ENCODE data around the gene BOC. TPM values are rescaled to one million over a fixed set of nuclear protein-coding genes. Genes with fewer than 3 reads are reported as not detected.

The BOC gene
- total and polyA plus RNA-seq, 10 of the 15 experiments (the other 5 are each of a cell fraction or from before 2014, with no cell fraction given): 0.18 TPM; not detected in 9

- Histone ChIP-seq H3K36me3 (ENCODE audit: control insufficient read depth in 2 of 2, insufficient read depth in 2 of 2, low read length in 1 of 2) (no peaks in the 10 kb centered on the region), H3K27me3 (replicated peaks in 1 of 2; ENCODE audit: control insufficient read depth in 2 of 2, insufficient read depth in 2 of 2, low read length in 1 of 2) (no peaks in the 10 kb centered on the region), H3K4me3 (no peak overlapping the region), H2AFZ (ENCODE audit: control insufficient read depth, low read depth, low read length) (no peak overlapping the region), H3K79me2 (ENCODE audit: control insufficient read depth, insufficient read depth, low read length) (no peaks in the 10 kb centered on the region), H3K9me3 (replicated peaks; ENCODE audit: control insufficient read depth, insufficient read depth, low read length) (no peaks in the 10 kb centered on the region), H3K4me1 (ENCODE audit: control insufficient read depth, insufficient read depth, low read length) (peaks cover 3% of the 10 kb centered on the region), H3K4me2 (ENCODE audit: control insufficient read depth, insufficient read depth) (no peak overlapping the region), H3K27ac (ENCODE audit: control insufficient read depth, insufficient read depth) (no peak overlapping the region), H3K9ac (ENCODE audit: control insufficient read depth, insufficient read depth, low read length) (no peak overlapping the region), H4K20me1 (ENCODE audit: control insufficient read depth, insufficient read depth) (no peaks in the 10 kb centered on the region)
- in situ Hi-C loops (cut with MboI) (no loop called here), intact Hi-C loops (cut with micrococcal nuclease; ENCODE audit: unreplicated experiment) (no loop called here)
- ChIA-PET POLR2A (no interaction called here), RAD21 (ENCODE audit: unreplicated experiment) (no interaction called here), SMC1A (ENCODE audit: uncharacterized antibody, unreplicated experiment) (no interaction called here), CTCF (no interaction called here)
- DNase-seq (ENCODE audit: low read depth, low spot score) (no peak), ATAC-seq (no peak), FAIRE-seq (no peak)
- BruUV-seq (replicated peaks): no TSS peak
- 64% methylated on average over 9 of the region's 9 CpGs for WGBS (ENCODE audit: insufficient coverage, insufficient replicate concordance, low lambda C conversion rate, missing lambda C conversion rate)
- TF ChIP-seq POLR2A (IDR thresholded peaks at IDR 0.05; ENCODE audit: low read depth, low read length): no peak
- TF ChIP-seq EED (IDR thresholded peaks at IDR 0.05; ENCODE audit: low read depth): no peak
- no peak for TF ChIP-seq KLF5 (IDR thresholded peaks at IDR 0.05; ENCODE audit: partially characterized antibody)
- no peak for TF ChIP-seq KAT2A (conservative IDR thresholded peaks at IDR 0.05; ENCODE audit: control insufficient read depth, low read depth, low read length)
- TF ChIP-seq NBN (IDR thresholded peaks at IDR 0.05): no peak
- no peak for TF ChIP-seq BMI1 (IDR thresholded peaks at IDR 0.05; ENCODE audit: borderline replicate concordance)
- no peak for TF ChIP-seq MTA2 (IDR thresholded peaks at IDR 0.05; ENCODE audit: low read depth)
- no peak for TF ChIP-seq HCFC1 (IDR thresholded peaks at IDR 0.05; ENCODE audit: low read length)
- TF ChIP-seq KDM1A (IDR thresholded peaks at IDR 0.05; ENCODE audit: borderline replicate concordance): no peak
- no peak for TF ChIP-seq MLLT1 (IDR thresholded peaks at IDR 0.05)
- no peak for TF ChIP-seq GATAD2B (conservative IDR thresholded peaks at IDR 0.05; ENCODE audit: low read depth)
- no peak for TF ChIP-seq RELA (IDR thresholded peaks at IDR 0.05; ENCODE audit: borderline replicate concordance, partially characterized antibody)
- TF ChIP-seq WRNIP1 (IDR thresholded peaks at IDR 0.05; ENCODE audit: borderline replicate concordance, low read depth, low read length): no peak
These were observed 59.4 kb downstream of the BOC start for GRCh38 chr3:113270786-113271185.

Measured in GM12878 (cell line).